Stomach (tissue), 9 donors: ENCODE results near the gene CCDC38. TPM values are rescaled to one million over a fixed set of nuclear protein-coding genes. Genes with fewer than 3 reads are reported as not detected.

Experiments
- DNase-seq, 2 donors: peaks; one replicate each; pipeline versions ENCODE4 v3.0.0 to v3.0.0-alpha.2; 2013 to 2019
- H3K27ac ChIP-seq, 5 donors: fragments of 200-600 bp in 4 of 5; sonication (generic) in 4 of 5; one replicate each; pipeline ENCODE4 v1.5.1; 2013 to 2019; ENCODE audit warnings: mild to moderate bottlenecking in 1 of 5, moderate library complexity in 1 of 5
- H3K27me3 ChIP-seq, 3 donors: fragments of 200-600 bp; sonication (generic); one replicate each; pipeline ENCODE4 v1.5.1; 2017 to 2019; ENCODE audit warnings: mixed run types in 1 of 3
- H3K36me3 ChIP-seq, 4 donors: fragments of 200-600 bp; sonication (generic); 1 replicate in 3 of 4; 2 replicates in 1 of 4; pipeline ENCODE4 v1.5.1; 2016 to 2019
- H3K4me1 ChIP-seq, 4 donors: fragments of 200-600 bp; sonication (generic); one replicate each; pipeline ENCODE4 v1.5.1; 2016 to 2019
- H3K4me3 ChIP-seq, 4 donors: fragments of 200-600 bp; sonication (generic) in 3 of 4; one replicate each; pipeline ENCODE4 v1.5.1; 2016 to 2019; ENCODE audit warnings: mild to moderate bottlenecking in 1 of 4
- H3K9me3 ChIP-seq, 4 donors: fragments of 200-600 bp; sonication (generic); one replicate each; pipeline ENCODE4 v1.5.1; 2016 to 2019
- EP300 ChIP-seq: sonication (generic); formaldehyde crosslinking; IDR thresholded peaks from one replicate; pipeline ENCODE4 v1.6.1; 2017; ENCODE audit warnings: antibody characterized with exemption
- POLR2A ChIP-seq, 4 donors: fragments of 450-650 bp; IDR thresholded peaks; one replicate each; pipeline ENCODE4 v1.6.1; 2016; ENCODE audit warnings: antibody characterized with exemption in 4 of 4, control low read depth in 2 of 4, mild to moderate bottlenecking in 1 of 4, moderate library complexity in 1 of 4
- POLR2AphosphoS5 ChIP-seq, 3 donors: sonication (generic); formaldehyde crosslinking; IDR thresholded peaks; one replicate each; pipeline ENCODE4 v1.6.1; 2016; ENCODE audit warnings: antibody characterized with exemption in 3 of 3
- WGBS, 5 donors: extraction: QIAGEN DNeasy Blood & Tissue Kit in 3 of 5; methylation state at CpG; one replicate each; pipeline versions ENCODE4 v1.1.5 to v1.1.7; 2013 to 2018; 5-methylcytosine and 5-hydroxymethylcytosine counted together
- intact Hi-C: fragments of 100-400 bp; cut with DNase I; formaldehyde crosslinking; loops from one replicate; pipeline ENCODE4 v1.15.1; 2023; ENCODE audit warnings: low total_unique reads
- polyA plus RNA-seq, 3 donors: library from polyadenylated mRNA; stranded (reverse); fragments of 200-250 nt; gene quantifications; one replicate each; pipeline ENCODE4 v1.2.3, GENCODE V29; 2013
- total RNA-seq, 5 donors: library from RNA; depleted of rRNA; stranded (reverse); fragments of >200 nt; gene quantifications; one replicate each; pipeline versions ENCODE4 v1.1.0 to v1.2.3, GENCODE V29; 2014 to 2016
- TF ChIP-seq, protein P1 (sequence below), 7 experiments: fragments of 450-650 bp in 4 of 7; fragments of 200-600 bp in 3 of 7; sonication (generic) in 3 of 7; IDR thresholded peaks; one replicate each; pipeline ENCODE4 v1.5.1; 2016 to 2019; ENCODE audit warnings: antibody characterized with exemption in 7 of 7, control low read depth in 2 of 7, mild to moderate bottlenecking in 1 of 7
- donor health status: healthy with polysubstance abuse.
- donor health status: Bipolar disorder and iron deficiency.
- donor health status: healthy.

The CCDC38 gene
- total and polyA plus RNA-seq, 8 donors: not detected

DNA sequence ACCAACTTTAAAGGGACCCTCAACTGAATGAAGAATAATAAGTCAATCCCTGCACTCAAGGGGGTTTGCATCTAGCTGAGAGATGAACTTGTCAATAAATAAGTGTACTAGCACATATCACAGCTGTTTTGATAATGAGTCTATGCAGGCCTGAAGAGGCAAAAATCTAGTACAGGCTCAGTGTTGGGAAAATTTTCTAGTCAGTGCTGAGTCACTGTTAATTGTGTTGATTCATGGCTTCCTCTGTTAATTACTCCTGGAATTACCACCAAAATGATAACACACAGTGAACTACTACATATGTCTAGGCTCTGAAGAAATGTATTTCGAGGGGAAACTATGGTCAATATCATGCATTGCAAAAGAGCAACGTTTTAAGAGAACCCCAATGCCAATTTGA is 64.8 kb downstream of the CCDC38 start:
- WGBS, 5 donors: 52 to 96% (median 86%) methylated on average over 2 of the region's 2 CpGs

GRCh38 chr12:95874452-95874851 is 68.0 kb downstream of the CCDC38 start:
- H3K36me3 ChIP-seq: peaks cover 0 to 13% (median 8%) of the 10 kb centered on the region in 4 donors
- no peaks in the 10 kb centered on the region for H3K4me1 ChIP-seq
- H3K27ac ChIP-seq: no peak overlapping the region
- no peaks in the 10 kb centered on the region for H3K27me3 ChIP-seq
- H3K9me3 ChIP-seq: no peaks in the 10 kb centered on the region
- TF ChIP-seq POLR2AphosphoS5 (IDR thresholded peaks at IDR 0.05) (no peak), EP300 (no peak), POLR2A (IDR thresholded peaks at IDR 0.05) (no peak)
- TF ChIP-seq, protein P1, sequence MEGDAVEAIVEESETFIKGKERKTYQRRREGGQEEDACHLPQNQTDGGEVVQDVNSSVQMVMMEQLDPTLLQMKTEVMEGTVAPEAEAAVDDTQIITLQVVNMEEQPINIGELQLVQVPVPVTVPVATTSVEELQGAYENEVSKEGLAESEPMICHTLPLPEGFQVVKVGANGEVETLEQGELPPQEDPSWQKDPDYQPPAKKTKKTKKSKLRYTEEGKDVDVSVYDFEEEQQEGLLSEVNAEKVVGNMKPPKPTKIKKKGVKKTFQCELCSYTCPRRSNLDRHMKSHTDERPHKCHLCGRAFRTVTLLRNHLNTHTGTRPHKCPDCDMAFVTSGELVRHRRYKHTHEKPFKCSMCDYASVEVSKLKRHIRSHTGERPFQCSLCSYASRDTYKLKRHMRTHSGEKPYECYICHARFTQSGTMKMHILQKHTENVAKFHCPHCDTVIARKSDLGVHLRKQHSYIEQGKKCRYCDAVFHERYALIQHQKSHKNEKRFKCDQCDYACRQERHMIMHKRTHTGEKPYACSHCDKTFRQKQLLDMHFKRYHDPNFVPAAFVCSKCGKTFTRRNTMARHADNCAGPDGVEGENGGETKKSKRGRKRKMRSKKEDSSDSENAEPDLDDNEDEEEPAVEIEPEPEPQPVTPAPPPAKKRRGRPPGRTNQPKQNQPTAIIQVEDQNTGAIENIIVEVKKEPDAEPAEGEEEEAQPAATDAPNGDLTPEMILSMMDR (IDR thresholded peaks at IDR 0.05): no peak
- no peak for DNase-seq
- H3K4me3 ChIP-seq: no peak overlapping the region
- intact Hi-C loops: no loop called here
- 76 to 93% (median 85%) methylated on average over 4 of the region's 4 CpGs for WGBS, 5 donors

More for the DNA sequence above, 64.8 kb downstream of the CCDC38 start:
- Histone ChIP-seq H3K9me3 (no peaks in the 10 kb centered on the region), H3K27ac (no peak overlapping the region), H3K27me3 (no peaks in the 10 kb centered on the region), H3K4me1 (no peaks in the 10 kb centered on the region), H3K36me3 (peaks cover 0 to 6% (median 2%) of the 10 kb centered on the region in 4 donors), H3K4me3 (no peak overlapping the region)
- intact Hi-C loops: no loop called here
- no peak for DNase-seq
- TF ChIP-seq POLR2A (IDR thresholded peaks at IDR 0.05) (no peak), EP300 (no peak), POLR2AphosphoS5 (IDR thresholded peaks at IDR 0.05) (no peak)
- TF ChIP-seq, protein P1 (IDR thresholded peaks at IDR 0.05): no peak

DNA sequence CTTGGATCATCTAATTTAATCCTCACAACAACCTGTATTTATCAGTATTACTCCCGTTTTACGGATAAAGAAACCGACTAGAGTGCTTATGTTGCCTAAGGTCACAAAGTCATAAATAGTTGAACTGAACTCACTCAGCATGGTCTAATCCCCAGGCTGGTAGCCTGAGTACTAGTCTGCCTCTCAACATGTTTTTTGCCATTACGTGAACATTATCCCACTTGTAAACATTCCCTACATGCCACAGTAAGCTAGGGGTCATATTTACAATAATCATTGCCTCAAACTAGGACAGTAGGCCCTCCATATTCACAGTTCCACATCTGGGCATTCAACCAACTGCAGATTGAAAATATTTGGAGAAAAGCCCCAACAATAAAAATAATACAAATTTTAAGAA is 71.5 kb downstream of the CCDC38 start:
- no peak for DNase-seq
- Histone ChIP-seq H3K27me3 (no peaks in the 10 kb centered on the region), H3K36me3 (peaks cover 0 to 41% (median 35%) of the 10 kb centered on the region in 4 donors), H3K27ac (no peak overlapping the region), H3K4me3 (no peak overlapping the region), H3K9me3 (no peaks in the 10 kb centered on the region), H3K4me1 (no peaks in the 10 kb centered on the region)
- 88 to 95% (median 93%) methylated on average over 4 of the region's 4 CpGs for WGBS, 5 donors
- TF ChIP-seq, protein P1 (IDR thresholded peaks at IDR 0.05): no peak
- TF ChIP-seq EP300 (no peak), POLR2AphosphoS5 (IDR thresholded peaks at IDR 0.05) (no peak), POLR2A (IDR thresholded peaks at IDR 0.05) (no peak)
- intact Hi-C loops: no loop called here

- TF ChIP-seq POLR2A (IDR thresholded peaks at IDR 0.05) (no peak), EP300 (no peak), POLR2AphosphoS5 (IDR thresholded peaks at IDR 0.05) (no peak)
- TF ChIP-seq, protein P1 (IDR thresholded peaks at IDR 0.05): no peak
- no peak overlapping the region for H3K27ac ChIP-seq
- H3K9me3 ChIP-seq: no peaks in the 10 kb centered on the region
- H3K27me3 ChIP-seq: no peaks in the 10 kb centered on the region
- H3K4me3 ChIP-seq: no peak overlapping the region
- peaks cover 14 to 72% (median 65%) of the 10 kb centered on the region in 4 donors for H3K36me3 ChIP-seq
- DNase-seq: no peak
- intact Hi-C loops: no loop called here
- peaks cover 13 to 33% (median 23%) of the 10 kb centered on the region in 4 donors for H3K4me1 ChIP-seq
Observed at GRCh38 chr12:95863337-95863736, 79.1 kb downstream of the CCDC38 start.
